Ishikawa (cell line): ENCODE results near the gene SKIC2.
"Not testable (repeated sequence)": the region's sequence is repeated elsewhere in the genome, so short reads cannot be mapped to it uniquely, and the experiment has no call there.

Experiments used
- EP300 ChIP-seq: IDR thresholded peaks from 2 replicates; pipeline ENCODE4 v1.6.1; 2012; ENCODE audit warnings: borderline replicate concordance
- FOXM1 ChIP-seq: IDR thresholded peaks from 2 replicates; pipeline ENCODE4 v1.6.1; 2012; ENCODE audit warnings: low read depth, borderline replicate concordance
- NFIC ChIP-seq: IDR thresholded peaks from 2 replicates; pipeline ENCODE4 v1.6.1; 2012
- TAF1 ChIP-seq: IDR thresholded peaks from 2 replicates; pipeline ENCODE4 v1.6.1; 2012; ENCODE audit warnings: low read depth, mild to moderate bottlenecking
- YY1 ChIP-seq: IDR thresholded peaks from 2 replicates; pipeline ENCODE4 v1.6.1; 2012; ENCODE audit warnings: low read depth
- TF ChIP-seq, protein P1 (sequence below): IDR thresholded peaks from 2 replicates; pipeline ENCODE4 v1.6.1; 2012

SKIC2 gene

DNA sequence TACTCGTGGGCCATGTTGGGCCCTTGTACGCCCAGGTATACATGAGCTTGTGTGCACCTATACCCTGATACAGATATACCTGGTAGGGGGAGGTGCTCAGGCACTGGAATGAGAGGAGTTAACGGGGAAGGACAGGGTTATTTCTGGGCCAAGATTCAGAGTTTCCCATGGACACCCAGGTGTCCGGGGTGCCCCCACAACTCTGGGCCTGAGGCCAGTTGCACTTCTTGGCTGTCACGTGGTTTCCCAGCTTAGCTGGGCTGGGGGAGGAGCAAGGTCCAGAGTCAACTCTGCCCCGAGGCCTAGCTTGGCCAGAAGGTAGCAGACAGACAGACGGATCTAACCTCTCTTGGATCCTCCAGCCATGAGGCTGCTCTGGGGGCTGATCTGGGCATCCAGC lies 22.8 kb downstream of the SKIC2 start, which contains the start of gene C4A:
Gene C4A (plus strand): TSS at position 314 of the 400 bp plus-strand sequence. CDS start 51 bp downstream, at position 365.
- not testable (repeated sequence) for TF ChIP-seq EP300, NFIC, FOXM1

DNA sequence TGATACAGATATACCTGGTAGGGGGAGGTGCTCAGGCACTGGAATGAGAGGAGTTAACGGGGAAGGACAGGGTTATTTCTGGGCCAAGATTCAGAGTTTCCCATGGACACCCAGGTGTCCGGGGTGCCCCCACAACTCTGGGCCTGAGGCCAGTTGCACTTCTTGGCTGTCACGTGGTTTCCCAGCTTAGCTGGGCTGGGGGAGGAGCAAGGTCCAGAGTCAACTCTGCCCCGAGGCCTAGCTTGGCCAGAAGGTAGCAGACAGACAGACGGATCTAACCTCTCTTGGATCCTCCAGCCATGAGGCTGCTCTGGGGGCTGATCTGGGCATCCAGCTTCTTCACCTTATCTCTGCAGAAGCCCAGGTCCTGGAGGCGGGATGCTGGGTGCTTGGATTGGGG lies 55.6 kb downstream of the SKIC2 start, which contains the start of gene C4B:
Gene C4B (plus strand): TSS at position 249 of the 400 bp plus-strand sequence. CDS start 51 bp downstream, at position 300.
- not testable (repeated sequence) for TF ChIP-seq YY1, TAF1
- TF ChIP-seq, protein P1, sequence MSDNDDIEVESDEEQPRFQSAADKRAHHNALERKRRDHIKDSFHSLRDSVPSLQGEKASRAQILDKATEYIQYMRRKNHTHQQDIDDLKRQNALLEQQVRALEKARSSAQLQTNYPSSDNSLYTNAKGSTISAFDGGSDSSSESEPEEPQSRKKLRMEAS, result not testable (repeated sequence)
